ENCODE measurements around the gene SND1. TPM values are rescaled to one million over a fixed set of nuclear protein-coding genes. Genes with fewer than 3 reads are reported as not detected.

Gene SND1
- polyA plus RNA-seq, 3 donors = 46.5 to 97.3 (median 79.8) TPM

DNA sequence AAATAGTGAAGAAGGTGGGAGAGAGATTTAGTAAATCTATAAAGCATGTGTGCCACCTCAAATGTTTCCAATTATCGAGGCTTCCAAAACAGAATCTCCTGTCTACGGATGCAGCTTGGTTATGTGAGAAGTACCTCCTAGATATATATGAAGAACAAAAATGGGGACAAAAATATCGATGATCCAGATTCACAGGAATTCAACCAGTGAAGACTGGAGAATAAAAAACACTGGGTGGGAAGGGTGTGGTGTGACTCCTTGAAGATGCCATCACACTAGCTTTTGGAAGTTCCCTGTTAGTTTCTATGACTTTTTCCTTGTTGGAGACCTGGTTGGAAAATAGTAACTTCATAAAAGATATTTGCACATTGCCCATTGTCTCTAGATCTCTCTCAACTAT is 226.8 kb downstream of the SND1 start:
- peaks cover 0 to 2% (median 0%) of the 10 kb centered on the region in 3 donors for H3K27me3 Mint-ChIP-seq (ENCODE audit: low read depth in 3 of 3)

DNA sequence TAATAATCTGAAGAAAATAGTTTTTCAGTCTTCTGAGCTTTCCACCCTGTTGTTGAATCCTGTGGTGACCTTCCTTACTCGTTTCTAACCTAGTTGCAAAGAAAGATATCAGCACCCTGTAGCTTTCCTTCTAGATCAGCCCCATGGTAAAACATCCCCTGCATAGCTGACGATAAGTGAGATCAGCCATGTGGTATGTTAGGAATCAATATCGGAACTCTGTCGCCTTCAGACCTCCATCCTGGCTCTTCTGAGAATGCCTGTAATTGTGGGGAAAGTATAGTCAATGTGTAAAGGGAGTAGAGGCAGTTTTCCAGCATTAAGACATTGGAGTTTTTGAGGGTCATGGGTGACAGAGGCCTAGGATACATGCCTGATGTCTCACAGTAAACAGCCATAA is 227.4 kb downstream of the SND1 start:
- Mint-ChIP-seq H3K4me3 (no peak overlapping the region), H3K9me3 (no peaks in the 10 kb centered on the region), H3K4me1 (peaks cover 9% of the 10 kb centered on the region), H3K27ac (no peak overlapping the region), H3K36me3 (peaks cover 3 to 9% of the 10 kb centered on the region in 2 donors), H3K27me3 (ENCODE audit: low read depth in 3 of 3) (peaks cover 0 to 2% (median 0%) of the 10 kb centered on the region in 3 donors)
- no CpG with 5 or more reads among the region's 4 CpGs for WGBS (ENCODE audit: insufficient coverage)
- Histone ChIP-seq H3K4me2 (replicated peaks; ENCODE audit: extremely low read depth, low read length, poor library complexity, severe bottlenecking) (no peak overlapping the region), H3K9me3 (replicated peaks in 1 of 2; ENCODE audit: control insufficient read depth in 1 of 2, insufficient read depth in 1 of 2, low read length in 2 of 2) (no peaks in the 10 kb centered on the region), H3K36me3 (replicated peaks in 1 of 2; ENCODE audit: control insufficient read depth in 1 of 2, insufficient read depth in 2 of 2, low read length in 2 of 2) (no peaks in the 10 kb centered on the region), H3K79me2 (ENCODE audit: insufficient read depth, low read length) (peaks cover 63% of the 10 kb centered on the region), H3K4me1 (ENCODE audit: control insufficient read depth in 1 of 2, insufficient read depth in 2 of 2, low read length in 2 of 2) (peaks cover 34% of the 10 kb centered on the region in 2 donors), H3K4me3 (replicated peaks in 1 of 3; ENCODE audit: low read depth in 2 of 3, low read length in 3 of 3) (no peak overlapping the region), H3K9ac (ENCODE audit: insufficient read depth, low read length, poor library complexity, severe bottlenecking) (no peak overlapping the region), H3K27me3 (ENCODE audit: control insufficient read depth in 2 of 2, insufficient read depth in 2 of 2, low read length in 2 of 2) (no peaks in the 10 kb centered on the region), H3K27ac (ENCODE audit: low read depth in 1 of 2, low read length in 2 of 2) (no peak overlapping the region), H4K20me1 (ENCODE audit: insufficient read depth, low read length) (peaks cover 69% of the 10 kb centered on the region), H2AFZ (ENCODE audit: insufficient read depth, low read depth, low read length, poor library complexity, severe bottlenecking) (no peak overlapping the region)
- TF ChIP-seq, protein P1, sequence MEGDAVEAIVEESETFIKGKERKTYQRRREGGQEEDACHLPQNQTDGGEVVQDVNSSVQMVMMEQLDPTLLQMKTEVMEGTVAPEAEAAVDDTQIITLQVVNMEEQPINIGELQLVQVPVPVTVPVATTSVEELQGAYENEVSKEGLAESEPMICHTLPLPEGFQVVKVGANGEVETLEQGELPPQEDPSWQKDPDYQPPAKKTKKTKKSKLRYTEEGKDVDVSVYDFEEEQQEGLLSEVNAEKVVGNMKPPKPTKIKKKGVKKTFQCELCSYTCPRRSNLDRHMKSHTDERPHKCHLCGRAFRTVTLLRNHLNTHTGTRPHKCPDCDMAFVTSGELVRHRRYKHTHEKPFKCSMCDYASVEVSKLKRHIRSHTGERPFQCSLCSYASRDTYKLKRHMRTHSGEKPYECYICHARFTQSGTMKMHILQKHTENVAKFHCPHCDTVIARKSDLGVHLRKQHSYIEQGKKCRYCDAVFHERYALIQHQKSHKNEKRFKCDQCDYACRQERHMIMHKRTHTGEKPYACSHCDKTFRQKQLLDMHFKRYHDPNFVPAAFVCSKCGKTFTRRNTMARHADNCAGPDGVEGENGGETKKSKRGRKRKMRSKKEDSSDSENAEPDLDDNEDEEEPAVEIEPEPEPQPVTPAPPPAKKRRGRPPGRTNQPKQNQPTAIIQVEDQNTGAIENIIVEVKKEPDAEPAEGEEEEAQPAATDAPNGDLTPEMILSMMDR (IDR thresholded peaks at IDR 0.05) = no peak
- DNase-seq = no peak
- intact Hi-C loops (cut with micrococcal nuclease) = loop anchor here in 1 of 2 donors (10.0 kb wide), 1 partner anchor 65 kb away; no protein-coding TSS in a partner anchor

More for the DNA sequence above, 226.8 kb downstream of the SND1 start:
- Histone ChIP-seq H3K4me2 (replicated peaks; ENCODE audit: extremely low read depth, low read length, poor library complexity, severe bottlenecking) (no peak overlapping the region), H3K36me3 (replicated peaks in 1 of 2; ENCODE audit: control insufficient read depth in 1 of 2, insufficient read depth in 2 of 2, low read length in 2 of 2) (no peaks in the 10 kb centered on the region), H3K9ac (ENCODE audit: insufficient read depth, low read length, poor library complexity, severe bottlenecking) (no peak overlapping the region), H3K79me2 (ENCODE audit: insufficient read depth, low read length) (peaks cover 68% of the 10 kb centered on the region), H3K9me3 (replicated peaks in 1 of 2; ENCODE audit: control insufficient read depth in 1 of 2, insufficient read depth in 1 of 2, low read length in 2 of 2) (no peaks in the 10 kb centered on the region), H3K4me3 (replicated peaks in 1 of 3; ENCODE audit: low read depth in 2 of 3, low read length in 3 of 3) (no peak overlapping the region), H4K20me1 (ENCODE audit: insufficient read depth, low read length) (peaks cover 69% of the 10 kb centered on the region), H3K27me3 (ENCODE audit: control insufficient read depth in 2 of 2, insufficient read depth in 2 of 2, low read length in 2 of 2) (no peaks in the 10 kb centered on the region), H3K4me1 (ENCODE audit: control insufficient read depth in 1 of 2, insufficient read depth in 2 of 2, low read length in 2 of 2) (peaks cover 34% of the 10 kb centered on the region in 2 donors), H3K27ac (ENCODE audit: low read depth in 1 of 2, low read length in 2 of 2) (no peak overlapping the region), H2AFZ (ENCODE audit: insufficient read depth, low read depth, low read length, poor library complexity, severe bottlenecking) (no peak overlapping the region)
- TF ChIP-seq, protein P1 (IDR thresholded peaks at IDR 0.05) = no peak
- H3K36me3 Mint-ChIP-seq = peaks cover 5 to 9% of the 10 kb centered on the region in 2 donors
- no peak for DNase-seq
- H3K4me1 Mint-ChIP-seq = peaks cover 9% of the 10 kb centered on the region
- H3K27ac Mint-ChIP-seq = no peak overlapping the region
- intact Hi-C loops (cut with micrococcal nuclease) = loop anchor here in 1 of 2 donors (10.0 kb wide), 1 partner anchor 64 kb away; no protein-coding TSS in a partner anchor
- H3K9me3 Mint-ChIP-seq = no peaks in the 10 kb centered on the region
- H3K4me3 Mint-ChIP-seq = no peak overlapping the region
- no CpG with 5 or more reads among the region's 3 CpGs for WGBS (ENCODE audit: insufficient coverage)

Measured in CD14-positive monocyte (primary cell).